Hematopoietic multipotent progenitor cell treated with erythropoietin and hydrocortisone succinate and interleukin-3 and kit ligand, for 8 days (in vitro differentiated cells): Measurements from ENCODE around the gene HMGCR.
A peak's percentile ranks its signal among the peaks of the same experiment; 100 is the strongest.
"Not testable (repeated sequence)": the region's sequence is repeated elsewhere in the genome, so short reads cannot be mapped to it uniquely, and the experiment has no call there.

Experiments used
- DNase-seq: peaks from one replicate; pipeline ENCODE4 v3.0.0-alpha.2; 2015

The HMGCR gene

DNA sequence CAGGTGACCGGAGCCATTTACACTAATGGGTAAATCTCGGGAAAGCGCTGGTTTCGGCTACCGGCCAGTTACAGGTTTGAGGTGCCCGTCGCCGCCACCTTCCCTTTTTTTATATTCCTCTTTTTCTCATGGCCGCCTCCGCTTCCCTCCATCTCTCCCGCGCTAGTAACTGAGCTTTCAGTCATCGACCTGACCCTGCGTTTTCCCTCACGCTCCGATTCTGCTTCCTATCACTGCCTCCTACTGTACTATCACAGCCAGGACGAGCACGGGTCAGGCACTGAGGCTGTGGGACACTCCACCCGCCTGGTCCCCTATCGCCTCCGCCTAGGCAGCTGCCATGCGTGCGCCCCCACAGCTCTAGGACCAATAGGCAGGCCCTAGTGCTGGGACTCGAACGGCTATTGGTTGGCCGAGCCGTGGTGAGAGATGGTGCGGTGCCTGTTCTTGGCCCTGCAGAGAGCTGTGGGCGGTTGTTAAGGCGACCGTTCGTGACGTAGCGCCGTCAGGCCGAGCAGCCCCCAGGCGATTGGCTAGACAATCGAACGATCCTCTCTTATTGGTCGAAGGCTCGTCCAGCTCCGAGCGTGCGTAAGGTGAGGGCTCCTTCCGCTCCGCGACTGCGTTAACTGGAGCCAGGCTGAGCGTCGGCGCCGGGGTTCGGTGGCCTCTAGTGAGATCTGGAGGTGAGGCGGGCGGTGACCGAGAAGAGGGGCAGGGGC lies at the start of gene HMGCR:
Gene HMGCR, plus strand, starts transcription at position 606 of the 722 bp plus-strand sequence. CDS start 5,386 bp downstream, outside the sequence.
- DNase-seq: peak; percentile 100

DNA sequence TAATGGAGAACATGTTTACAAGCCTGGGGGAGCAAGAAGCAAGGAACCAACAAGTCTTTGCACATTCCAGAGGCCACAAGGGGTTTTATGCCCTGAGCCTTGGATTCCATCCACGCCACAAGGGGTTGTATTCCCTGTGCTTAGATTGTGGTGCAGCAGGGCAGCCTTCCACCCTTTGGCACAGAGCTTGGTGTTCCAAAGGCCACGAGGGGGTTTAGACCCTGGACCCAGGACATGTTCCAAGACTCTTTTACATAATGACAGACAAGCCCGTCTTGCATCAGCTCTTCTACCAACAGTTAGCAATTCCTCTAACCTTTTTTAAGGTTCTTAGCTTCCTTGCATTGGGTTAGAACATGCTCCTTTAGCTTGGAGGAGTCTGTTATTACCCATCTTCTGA lies 45.2 kb upstream of the HMGCR start:
- not testable (repeated sequence) for DNase-seq

DNA sequence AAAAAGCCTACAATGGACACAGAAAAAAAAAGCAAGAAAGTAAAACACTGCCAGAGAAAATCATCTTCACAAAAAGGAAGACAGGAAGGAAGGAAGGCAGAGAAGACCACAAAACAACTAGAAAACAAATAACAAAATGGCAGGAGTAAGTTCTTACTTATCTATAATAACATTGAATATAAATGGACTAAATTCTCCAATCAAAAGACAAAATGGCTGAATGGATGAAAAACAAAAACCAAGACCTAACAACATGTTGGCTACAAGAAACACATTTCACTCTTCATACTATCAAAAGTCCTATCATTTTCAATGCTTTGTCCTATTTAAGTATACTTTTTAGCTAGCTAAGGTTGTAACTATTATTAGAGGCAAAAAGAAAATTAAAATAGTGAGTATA lies 36.9 kb upstream of the HMGCR start:
- DNase-seq: no peak

DNA sequence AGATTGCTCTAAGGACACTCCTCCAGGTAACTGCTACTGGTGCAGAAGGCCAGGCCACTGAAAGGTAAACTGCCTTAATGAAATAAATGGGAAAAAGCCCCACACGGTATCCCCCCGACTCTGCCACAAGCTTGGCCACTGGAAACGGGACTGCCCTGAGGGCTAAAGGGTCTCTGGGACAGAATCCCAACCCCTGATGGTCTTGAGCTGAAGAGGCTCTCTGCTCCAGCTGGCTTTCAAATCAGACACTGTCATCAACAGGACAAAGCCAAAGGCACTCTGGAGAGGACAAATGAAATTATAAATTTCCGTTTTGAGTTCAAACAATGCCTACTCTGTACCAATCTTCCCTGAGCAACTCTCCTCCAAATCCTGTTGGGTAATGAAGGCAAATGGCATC lies 33.6 kb upstream of the HMGCR start:
- no peak for DNase-seq

DNA sequence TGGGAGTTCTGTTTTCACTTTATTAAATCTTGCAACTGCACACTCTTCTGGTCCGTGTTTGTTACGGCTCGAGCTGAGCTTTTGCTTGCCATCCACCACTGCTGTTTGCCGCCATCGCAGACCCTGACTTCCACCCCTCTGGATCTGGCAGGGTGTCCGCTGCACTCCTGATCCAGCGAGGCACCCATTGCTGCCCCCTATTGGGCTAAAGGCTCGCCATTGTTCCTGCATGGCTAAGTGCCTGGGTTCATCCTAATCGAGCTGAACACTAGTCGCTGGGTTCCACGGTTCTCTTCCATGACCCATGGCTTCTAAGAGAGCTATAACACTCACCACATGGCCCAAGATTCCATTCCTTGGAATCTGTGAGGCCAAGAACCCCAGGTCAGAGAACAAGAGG lies 32.5 kb upstream of the HMGCR start:
- not testable (repeated sequence) for DNase-seq

DNA sequence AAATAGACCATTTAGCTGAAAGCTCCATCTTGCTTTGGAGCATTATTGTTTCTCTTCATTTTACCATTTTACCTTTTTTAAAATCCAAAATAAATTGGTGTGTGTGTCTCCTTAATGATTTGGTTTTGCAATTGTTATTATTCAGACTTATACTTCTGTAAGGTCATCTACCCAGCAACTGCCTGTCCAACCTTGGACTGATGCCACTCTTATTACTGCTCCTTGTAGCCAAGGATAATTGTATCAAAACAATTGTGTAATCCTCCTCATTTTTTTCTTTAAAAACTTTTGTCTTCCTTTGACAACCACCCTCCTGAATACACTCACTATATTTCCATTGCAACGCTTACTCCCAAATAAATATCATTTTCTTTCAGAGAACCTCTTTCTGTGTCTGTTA lies 30.3 kb upstream of the HMGCR start:
- DNase-seq: no peak

DNA sequence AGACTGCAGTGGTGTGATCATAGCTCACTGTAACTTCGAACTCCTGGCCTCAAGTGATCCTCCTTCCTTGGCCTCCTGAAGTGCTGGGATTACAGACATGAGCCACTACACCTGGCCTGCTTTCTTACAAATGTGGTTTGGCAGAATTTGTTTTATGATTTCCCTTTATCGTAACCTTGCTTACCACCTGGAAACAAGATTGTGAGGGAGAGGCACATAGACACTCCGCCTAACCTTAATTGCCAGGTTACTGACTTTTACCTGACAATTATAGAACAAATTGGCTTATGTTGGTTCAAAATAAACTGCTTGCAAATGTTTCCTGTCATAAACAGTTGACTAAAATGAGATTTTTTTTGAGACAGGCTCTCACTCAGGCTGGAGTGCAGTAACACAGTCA lies 26.8 kb upstream of the HMGCR start:
- no peak for DNase-seq

DNA sequence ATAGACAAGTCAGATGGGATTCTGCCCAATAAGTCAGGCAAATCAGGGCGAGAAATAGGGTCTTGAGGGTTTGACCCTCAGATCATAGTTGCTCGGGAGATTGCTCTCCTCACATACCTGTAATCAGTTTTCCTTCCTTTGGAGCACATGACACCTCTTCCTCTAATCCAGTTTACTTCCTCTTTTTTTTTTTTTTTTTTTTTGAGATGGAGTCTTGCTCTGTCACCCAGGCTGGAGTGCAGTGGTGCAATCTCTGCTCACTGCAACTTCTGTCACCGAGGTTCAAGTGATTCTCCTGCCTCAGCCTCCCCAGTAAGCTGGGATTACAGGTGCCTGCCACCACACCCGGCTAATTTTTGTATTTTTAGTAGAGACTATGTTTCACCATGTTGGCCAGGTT lies 17.9 kb upstream of the HMGCR start:
- DNase-seq: not testable (repeated sequence)

DNA sequence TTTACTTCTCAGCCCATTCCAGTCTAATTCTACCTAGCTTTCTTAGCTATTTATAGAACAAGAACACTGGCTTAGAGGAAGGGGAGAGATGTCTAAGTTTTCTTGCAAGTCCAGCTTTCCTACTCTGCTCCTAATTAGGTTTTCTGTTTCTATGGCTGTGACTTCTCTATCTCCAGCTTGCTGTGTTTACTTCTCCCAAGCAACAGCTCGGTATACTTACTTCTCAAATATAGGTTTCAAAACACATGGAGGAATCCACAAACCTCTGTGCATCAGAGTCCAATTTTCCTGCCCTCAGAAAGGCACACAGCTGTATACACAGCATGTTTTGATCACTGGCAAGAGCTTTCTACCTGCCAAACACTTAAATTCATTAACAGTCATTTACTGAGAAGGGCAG lies 17.4 kb upstream of the HMGCR start:
- no peak for DNase-seq

DNA sequence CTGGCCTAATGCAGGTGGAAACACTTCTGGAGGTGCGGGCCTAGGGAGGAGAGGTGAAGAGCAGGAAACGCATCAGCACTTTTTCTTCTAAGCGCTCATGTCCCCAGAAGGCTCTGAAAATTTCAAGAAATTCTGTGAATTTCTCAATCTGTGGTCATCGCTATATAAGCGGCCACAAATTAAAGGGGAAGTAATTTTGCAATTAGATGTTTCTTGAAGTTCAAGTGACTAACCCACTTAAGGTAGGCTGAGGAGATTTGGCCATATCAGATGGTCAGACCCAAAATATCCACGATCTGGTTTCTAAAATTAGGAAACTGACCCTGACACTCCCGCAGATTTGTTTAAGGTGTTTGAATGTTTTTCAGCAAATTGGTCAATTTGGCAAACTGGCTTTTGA lies 16.6 kb upstream of the HMGCR start:
- DNase-seq: peak; percentile 16

DNA sequence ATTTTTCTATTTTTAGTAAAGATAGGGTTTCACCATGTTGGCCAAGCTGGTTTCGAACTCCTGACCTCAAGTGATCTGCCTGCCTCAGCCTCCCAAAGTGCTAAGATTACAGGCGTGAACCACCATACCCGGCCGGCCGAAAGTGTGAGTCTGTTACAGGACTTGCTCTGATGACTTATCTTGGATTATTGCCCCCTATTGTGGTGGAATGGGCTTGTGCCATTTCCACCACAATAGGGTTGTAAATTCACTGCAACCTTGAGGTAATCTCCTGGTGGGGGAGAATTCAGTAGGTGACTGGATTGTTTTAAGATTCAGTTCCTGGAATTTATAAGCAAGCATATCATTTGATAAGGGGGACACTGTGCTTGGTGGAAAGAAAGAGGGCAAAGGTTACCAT lies 15.0 kb upstream of the HMGCR start:
- no peak for DNase-seq

DNA sequence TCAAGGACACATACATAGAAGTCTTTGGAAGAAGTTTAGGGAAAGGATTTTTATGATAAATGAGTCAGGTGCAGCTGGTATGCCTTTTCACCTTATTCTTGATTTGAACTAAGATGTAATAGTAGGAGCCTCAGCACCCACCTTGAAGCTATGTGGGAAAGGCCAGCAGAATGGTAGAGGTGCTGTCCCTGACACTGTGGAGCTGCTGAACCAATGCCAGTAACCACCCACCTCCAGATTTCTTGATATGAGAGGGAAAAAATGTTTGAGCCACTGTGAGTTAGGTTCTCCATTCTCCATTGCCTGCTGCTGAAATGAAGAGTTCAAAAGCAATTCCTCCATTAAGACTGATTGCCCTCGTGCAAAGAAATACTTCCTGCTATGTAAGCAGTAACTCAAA lies 12.2 kb upstream of the HMGCR start:
- DNase-seq: no peak

DNA sequence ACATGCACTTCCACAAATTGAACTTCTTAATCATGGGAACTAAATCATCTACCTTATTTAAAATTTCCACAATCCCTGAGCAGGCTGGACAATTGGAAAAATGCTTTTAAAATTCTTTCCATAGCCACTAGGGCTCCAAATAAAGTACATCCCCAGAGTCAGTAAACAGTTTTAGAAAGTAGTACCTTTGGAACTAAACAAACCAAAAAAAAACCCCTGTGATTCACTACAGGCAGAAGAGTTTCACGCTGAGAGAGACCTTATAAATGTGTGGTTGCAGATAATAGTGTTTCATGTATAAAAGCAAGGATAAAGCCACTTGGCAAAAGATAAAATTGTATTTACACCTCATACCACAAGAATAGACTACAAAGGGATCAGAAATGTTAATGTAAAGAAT lies 11.8 kb upstream of the HMGCR start:
- DNase-seq: no peak

DNA sequence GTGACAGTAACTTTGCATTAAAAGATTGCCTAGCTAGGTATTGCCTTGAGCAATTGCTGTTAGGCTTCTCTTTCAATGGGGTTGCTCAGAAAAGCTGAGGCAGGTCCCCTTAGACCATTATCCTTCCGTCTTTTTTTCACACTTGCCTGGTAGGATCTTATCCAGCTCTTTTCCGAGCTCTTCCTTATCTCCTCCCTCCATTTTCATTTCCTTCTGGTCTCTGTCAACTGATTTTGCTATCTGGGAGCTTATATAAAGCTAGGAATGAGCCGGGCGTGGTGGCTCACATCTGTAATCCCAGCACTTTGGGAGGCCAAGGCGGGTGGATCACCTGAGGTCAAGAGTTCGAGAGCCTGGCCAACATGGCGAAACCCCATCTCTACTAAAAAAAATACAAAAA lies 6.6 kb upstream of the HMGCR start:
- DNase-seq: no peak

DNA sequence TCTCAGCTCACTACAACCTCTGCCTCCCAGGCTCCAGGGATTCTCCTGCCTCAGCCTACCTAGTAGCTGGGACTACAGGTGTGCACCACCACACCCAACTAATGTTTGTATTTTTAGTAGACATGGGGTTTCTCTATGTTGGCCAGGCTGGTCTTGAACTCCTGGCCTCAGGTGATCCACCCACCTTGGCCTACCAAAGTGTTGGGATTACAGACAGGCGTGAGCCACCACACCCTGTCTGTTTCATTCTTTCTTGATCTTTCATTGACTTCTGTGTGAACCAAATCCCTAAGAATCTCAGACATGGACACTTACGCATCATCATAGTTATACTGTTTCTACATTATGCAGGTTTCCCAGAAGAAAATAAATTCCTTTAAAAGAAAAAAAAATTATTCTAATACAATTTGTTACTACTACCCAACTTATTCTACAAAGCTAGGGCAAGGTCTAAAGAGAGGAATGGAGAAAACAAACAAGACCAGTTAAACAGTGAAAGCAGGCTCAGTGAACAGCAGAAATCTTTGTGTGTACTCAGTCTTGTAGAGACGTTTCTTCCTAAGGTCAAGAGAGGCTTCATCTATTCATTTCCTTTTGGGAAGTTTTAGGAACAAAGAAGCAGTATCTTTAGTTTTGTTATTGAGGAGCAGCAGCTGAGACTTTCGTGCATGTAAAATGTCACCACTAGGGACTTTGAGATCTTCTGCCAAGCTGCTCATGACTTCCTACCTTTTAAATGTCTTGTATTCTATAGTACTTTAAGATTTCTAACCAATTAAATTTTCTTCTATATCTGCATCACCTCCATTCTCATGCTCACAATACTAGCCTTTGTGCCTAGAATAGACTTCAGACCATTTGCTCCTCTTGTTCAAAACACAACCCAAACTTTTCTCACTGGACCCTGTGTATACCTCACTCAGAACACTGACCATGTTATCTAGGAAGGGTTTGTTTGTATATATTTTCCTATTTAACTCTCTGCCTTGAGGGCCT lies 5.6 kb upstream of the HMGCR start:
- no peak for DNase-seq

DNA sequence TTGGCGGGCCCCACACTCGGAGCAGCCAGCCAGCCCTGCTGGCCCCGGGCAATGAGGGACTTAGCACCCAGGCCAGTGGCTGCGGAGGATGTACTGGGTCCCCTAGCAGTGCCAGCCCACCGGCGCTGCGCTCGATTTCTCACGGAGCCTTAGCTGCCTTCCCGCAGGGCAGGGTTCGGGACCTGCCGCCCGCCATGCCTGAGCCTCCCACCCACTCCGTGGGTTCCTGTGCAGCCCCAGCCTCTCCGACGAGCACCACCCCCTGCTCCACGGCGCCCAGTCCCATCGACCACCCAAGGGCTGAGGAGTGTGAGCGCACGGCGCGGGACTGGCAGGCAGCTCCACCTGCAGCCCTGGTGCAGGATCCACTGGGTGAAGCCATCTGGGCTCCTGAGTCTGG lies 3.3 kb upstream of the HMGCR start:
- not testable (repeated sequence) for DNase-seq

DNA sequence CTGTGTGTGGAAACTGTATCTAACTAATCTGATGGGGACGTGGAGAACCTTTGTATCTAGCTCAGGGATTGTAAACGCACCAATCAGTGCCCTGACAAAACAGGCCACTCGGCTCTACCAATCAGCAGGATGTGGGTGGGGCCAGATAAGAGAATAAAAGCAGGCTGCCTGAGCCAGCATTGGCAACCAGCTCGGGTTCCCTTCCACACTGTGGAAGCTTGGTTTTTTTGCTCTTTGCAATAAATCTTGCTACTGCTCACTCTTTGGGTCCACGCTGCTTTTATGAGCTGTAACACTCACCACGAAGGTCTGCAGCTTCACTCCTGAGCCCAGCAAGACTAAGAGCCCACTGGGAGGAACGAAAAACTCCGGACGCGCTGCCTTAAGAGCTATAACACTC lies 2.6 kb upstream of the HMGCR start:
- DNase-seq: not testable (repeated sequence)

DNA sequence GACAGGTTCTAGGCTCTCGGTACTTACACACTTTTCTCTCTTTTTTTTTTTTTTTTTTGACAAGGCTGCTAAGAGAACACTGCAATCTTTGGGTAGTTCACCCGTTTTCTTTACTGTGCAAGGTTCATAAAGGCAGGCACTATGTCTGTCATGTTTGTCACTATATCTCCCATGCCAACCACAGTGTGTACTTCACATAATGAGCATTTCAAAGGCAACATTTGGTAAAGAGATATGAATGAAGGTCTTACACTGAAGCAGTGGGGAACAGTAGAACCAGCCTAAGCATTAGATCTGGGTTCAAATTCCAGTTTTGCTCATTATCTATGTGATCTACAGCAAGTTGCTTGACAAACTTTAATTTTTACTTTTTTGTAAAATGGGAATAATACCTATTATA lies 1.5 kb upstream of the HMGCR start:
- peak; percentile 19 for DNase-seq

DNA sequence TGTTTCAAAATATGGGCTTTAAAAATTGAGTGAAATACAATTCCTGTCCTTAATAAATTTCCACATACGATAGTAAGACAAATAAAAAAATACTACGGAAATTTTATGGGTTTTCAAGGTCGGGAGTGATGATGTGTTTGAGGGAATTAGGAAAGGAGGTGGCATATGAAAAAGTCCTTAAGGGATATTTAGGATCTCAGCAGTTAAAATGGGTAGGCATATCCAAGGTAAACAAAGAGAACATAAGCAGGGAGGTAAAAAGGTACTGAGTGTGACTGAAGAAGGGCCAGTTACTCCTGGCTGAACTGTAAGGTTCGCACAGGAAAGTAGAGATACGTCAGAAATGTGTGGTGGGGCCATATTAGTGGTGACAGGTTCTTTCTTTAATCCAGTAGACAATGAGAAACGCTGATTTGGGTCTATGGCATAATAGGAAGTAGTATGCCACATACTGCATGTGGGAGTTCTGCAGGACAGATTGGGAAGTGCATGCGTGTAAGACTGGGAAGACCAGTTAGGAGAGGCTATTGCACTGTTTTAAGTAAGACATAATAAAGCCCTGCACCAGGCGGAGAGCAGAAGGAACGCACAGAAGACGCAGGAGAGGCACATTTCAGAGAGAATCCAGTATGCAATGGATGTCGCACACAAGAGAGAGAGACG lies 937 bp upstream of the HMGCR start:
- DNase-seq: peak; percentile 71

DNA sequence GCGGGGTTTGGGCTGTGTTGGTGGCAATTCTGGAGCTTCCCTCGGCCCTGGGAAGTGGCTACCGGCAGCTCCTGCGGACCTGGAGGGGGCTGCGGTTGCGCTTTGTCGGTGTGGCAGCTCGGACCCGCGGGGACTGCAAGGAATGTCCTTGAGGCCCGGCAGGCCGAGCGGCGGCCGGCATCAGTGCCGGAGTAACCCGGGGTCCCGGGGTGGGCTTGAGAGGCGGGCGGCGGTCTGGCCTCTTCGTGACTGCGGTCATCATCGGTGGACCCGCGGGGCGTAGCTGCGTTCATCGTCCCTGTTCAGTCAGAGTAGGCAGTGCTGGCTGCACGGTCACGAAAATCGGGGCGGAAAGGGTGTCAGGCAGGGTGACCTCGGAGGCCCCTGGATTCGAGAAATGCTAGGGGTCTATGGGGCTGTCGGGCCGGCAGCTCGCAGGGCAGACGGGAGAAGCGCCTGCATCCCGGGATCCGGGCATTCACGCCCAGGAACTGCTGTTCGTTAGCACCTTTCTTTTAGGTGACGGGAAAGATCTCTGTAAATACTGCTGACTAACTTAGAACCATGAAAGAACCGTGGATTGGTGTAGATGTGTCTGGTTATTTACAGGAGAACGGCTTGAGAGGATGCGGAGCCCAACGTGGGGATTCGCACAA lies 474 bp downstream of the HMGCR start:
- peak; percentile 25 for DNase-seq

DNA sequence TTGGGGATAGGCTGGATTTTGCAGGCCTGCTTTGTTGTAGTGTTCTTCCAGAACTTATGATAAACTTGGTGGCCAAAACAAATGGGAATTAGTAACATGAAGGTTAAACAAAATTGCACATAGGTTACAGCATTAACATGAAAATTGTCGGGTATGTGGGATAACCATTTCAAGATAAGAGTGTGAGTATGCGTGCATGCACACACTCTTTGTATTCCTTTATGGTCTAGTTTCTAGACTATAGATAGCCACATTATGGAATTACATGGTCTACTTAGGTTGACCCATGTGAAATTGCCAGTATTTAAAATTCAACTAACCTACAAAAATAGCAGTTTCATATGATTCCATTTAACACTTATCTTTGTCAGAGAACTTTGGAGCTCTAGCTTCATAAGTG lies 1.4 kb downstream of the HMGCR start:
- no peak for DNase-seq

DNA sequence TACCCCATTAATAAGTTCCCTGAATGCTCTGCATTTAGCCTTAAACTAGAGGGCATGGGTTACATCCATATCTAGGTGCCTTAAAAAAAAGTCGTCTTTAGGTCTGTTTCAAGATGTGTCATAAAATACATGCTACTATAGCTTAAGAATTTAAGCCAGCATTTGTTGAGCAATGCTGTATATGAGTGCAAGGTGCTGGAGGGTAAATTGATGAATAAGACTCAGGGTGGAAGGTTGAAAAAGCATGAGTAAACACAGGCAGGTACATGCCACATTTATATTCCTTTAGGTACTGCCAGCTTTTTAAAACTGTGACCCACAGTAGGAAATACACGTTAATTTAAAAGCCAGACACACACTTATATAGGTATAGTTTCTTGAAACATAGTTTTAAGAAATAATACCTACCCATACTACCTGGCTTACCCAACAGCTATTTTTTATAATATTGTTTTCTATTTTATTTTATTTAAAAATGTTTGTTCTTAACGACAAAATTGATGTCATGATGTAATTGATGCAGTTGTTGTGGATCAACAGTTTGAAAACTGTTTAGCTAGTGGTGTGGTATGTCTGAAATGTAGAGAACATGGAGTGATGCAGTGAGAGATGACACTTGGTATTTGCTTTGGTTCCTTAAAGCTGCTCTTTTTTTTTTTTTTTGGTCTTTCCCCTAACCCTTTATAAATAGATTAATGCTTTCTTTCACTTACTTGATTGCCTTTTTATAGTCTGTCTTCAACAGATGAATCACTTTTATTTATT lies 3.9 kb downstream of the HMGCR start:
- DNase-seq: no peak
